Mucosa of descending colon (tissue), 3 donors: ENCODE measurements around the gene ZNF135. TPM values are rescaled to one million over a fixed set of nuclear protein-coding genes. Genes with fewer than 3 reads are reported as not detected.

Experiments used
- ATAC-seq: fragments of 200-7000 bp; cut with Tn5 transposase; one replicate; pipeline ENCODE4 v1.9.1; 2020; ENCODE audit warnings: mild to moderate bottlenecking, moderate library complexity
- DNase-seq, 3 donors: peaks; one replicate each; pipeline ENCODE4 v3.0.0-alpha.2; 2020
- H3K36me3 ChIP-seq: fragments of 200-600 bp; one replicate; pipeline ENCODE4 v1.8.0; 2021; ENCODE audit warnings: low read depth, mild to moderate bottlenecking
- H3K4me1 ChIP-seq: fragments of 200-600 bp; one replicate; pipeline ENCODE4 v1.8.0; 2021; ENCODE audit warnings: low read depth, mild to moderate bottlenecking
- H3K4me3 ChIP-seq: fragments of 200-600 bp; one replicate; pipeline ENCODE4 v1.8.0; 2021; ENCODE audit warnings: mild to moderate bottlenecking
- H3K9me3 ChIP-seq: fragments of 200-600 bp; one replicate; pipeline ENCODE4 v1.8.0; 2021; ENCODE audit warnings: mild to moderate bottlenecking
- CTCF ChIP-seq: fragments of 200-600 bp; IDR thresholded peaks from one replicate; pipeline ENCODE4 v1.8.0; 2022; ENCODE audit warnings: antibody characterized with exemption, mild to moderate bottlenecking
- intact Hi-C, 2 donors: fragments of 100-400 bp; cut with DNase I in 1 of 2; cut with micrococcal nuclease in 1 of 2; formaldehyde crosslinking; loops; one replicate each; pipeline versions ENCODE4 v1.11.0 to v1.11.1; 2022; cut with DNase I, micrococcal nuclease
- total RNA-seq, 3 donors: library from RNA; stranded (reverse); fragmentation: NEBNext Ultra II Directional in 2 of 3; extraction: Animal tissue kit (Norgen Biotek cat#: 25700) in 2 of 3; gene quantifications; one replicate each; pipeline versions ENCODE4 v1.2.1 to v1.2.4, GENCODE V29; 2021 to 2023
- donor health status: DM: no; HTN: no; CAD: no; lungs with moderate emphysema.
- donor health status: DM: no; HTN: no; CAD: no.
- donor health status: DM: no; HTN: yes; CAD: no.

ZNF135 gene
- total RNA-seq, 3 donors from 2014 or later: 1.3 to 5.8 (median 2.2) TPM

GRCh38 chr19:58056861-58057260, 2.2 kb upstream of the ZNF135 start:
- intact Hi-C loops: no loop called here
- DNase-seq (no peak), ATAC-seq (no peak)
- Histone ChIP-seq H3K4me3 (no peak overlapping the region), H3K9me3 (peaks cover 44% of the 10 kb centered on the region), H3K36me3 (no peaks in the 10 kb centered on the region), H3K4me1 (no peaks in the 10 kb centered on the region)
- TF ChIP-seq CTCF: no peak

GRCh38 chr19:58058467-58058866, 615 bp upstream of the ZNF135 start:
- intact Hi-C loops: no loop called here
- Histone ChIP-seq H3K4me3 (no peak overlapping the region), H3K36me3 (no peaks in the 10 kb centered on the region), H3K9me3 (peaks cover 40% of the 10 kb centered on the region), H3K4me1 (no peaks in the 10 kb centered on the region)
- TF ChIP-seq CTCF: no peak
- ATAC-seq (no peak), DNase-seq (no peak)

GRCh38 chr19:58059671-58060078, 593 bp downstream of the ZNF135 start:
- DNase-seq (peak in 1 of 3 donors; percentile 31), ATAC-seq (no peak)
- no peak for TF ChIP-seq CTCF
- H3K4me3 ChIP-seq: peak overlapping the region; percentile 14
- no peaks in the 10 kb centered on the region for H3K4me1 ChIP-seq
- H3K9me3 ChIP-seq: peaks cover 41% of the 10 kb centered on the region
- intact Hi-C loops: no loop called here
- no peaks in the 10 kb centered on the region for H3K36me3 ChIP-seq

- no peak for DNase-seq
- ATAC-seq: no peak
- intact Hi-C loops: no loop called here
- Histone ChIP-seq H3K9me3 (peaks cover 47% of the 10 kb centered on the region), H3K4me1 (no peaks in the 10 kb centered on the region), H3K4me3 (no peak overlapping the region), H3K36me3 (no peaks in the 10 kb centered on the region)
- no peak for TF ChIP-seq CTCF
Observed at GRCh38 chr19:58060231-58060630, 1.1 kb downstream of the ZNF135 start.

- no peak for ATAC-seq
- Histone ChIP-seq H3K9me3 (peaks cover 77% of the 10 kb centered on the region), H3K36me3 (no peaks in the 10 kb centered on the region), H3K4me3 (no peak overlapping the region), H3K4me1 (no peaks in the 10 kb centered on the region)
- no peak for TF ChIP-seq CTCF
- intact Hi-C loops: no loop called here
- DNase-seq: no peak
Observed at GRCh38 chr19:58063712-58064111, 4.6 kb downstream of the ZNF135 start.
